Measurements from ENCODE around the gene RAC3.

Gene RAC3

GRCh38 chr17:82007228-82007494 lies 24.3 kb upstream of the RAC3 start:
- H3K9ac ChIP-seq (ENCODE audit: low read length): no peak overlapping the region
- no peaks in the 10 kb centered on the region for H3K9me2 ChIP-seq (ENCODE audit: low read depth, low read length)
- no peak overlapping the region for H2AFZ ChIP-seq (ENCODE audit: low read length)

GRCh38 chr17:82007495-82008257 lies 23.8 kb upstream of the RAC3 start:
- no peak for TF ChIP-seq CTCF (IDR thresholded peaks at IDR 0.05; ENCODE audit: low read length)
- no peak for TF ChIP-seq EZH2 (IDR thresholded peaks at IDR 0.05; ENCODE audit: borderline replicate concordance, low read length)
- Histone ChIP-seq H3K27ac (ENCODE audit: low read depth, low read length, poor library complexity, severe bottlenecking) (no peak overlapping the region), H3K9ac (ENCODE audit: low read length) (no peak overlapping the region), H3F3A (ENCODE audit: insufficient read depth, low read length) (no peaks in the 10 kb centered on the region), H3K79me2 (ENCODE audit: insufficient read depth, low read length) (no peaks in the 10 kb centered on the region), H3K4me2 (ENCODE audit: low read length) (no peak overlapping the region), H2AFZ (ENCODE audit: low read length) (no peak overlapping the region), H3K9me3 (ENCODE audit: low read length) (no peaks in the 10 kb centered on the region), H3K36me3 (ENCODE audit: insufficient read depth, low read length) (no peaks in the 10 kb centered on the region; the same call in 1 of the 2 replicates), H3K9me2 (ENCODE audit: low read depth, low read length) (no peaks in the 10 kb centered on the region), H3K4me3 (ENCODE audit: low read depth, low read length, poor library complexity, severe bottlenecking) (no peak overlapping the region), H3K27me3 (ENCODE audit: insufficient read depth, low read length) (no peaks in the 10 kb centered on the region; the same call in 1 of the 2 replicates), H3K4me1 (ENCODE audit: insufficient read depth, low read length, severe bottlenecking) (no peaks in the 10 kb centered on the region), H4K20me1 (ENCODE audit: insufficient read depth, low read length) (no peaks in the 10 kb centered on the region)

More at GRCh38 chr17:82007228-82007494, 24.3 kb upstream of the RAC3 start:
- Histone ChIP-seq H3F3A (ENCODE audit: insufficient read depth, low read length) (no peaks in the 10 kb centered on the region), H3K9me3 (ENCODE audit: low read length) (no peaks in the 10 kb centered on the region), H3K79me2 (ENCODE audit: insufficient read depth, low read length) (no peaks in the 10 kb centered on the region), H3K36me3 (ENCODE audit: insufficient read depth, low read length) (no peaks in the 10 kb centered on the region; the same call in 1 of the 2 replicates), H3K4me2 (ENCODE audit: low read length) (no peak overlapping the region), H3K4me1 (ENCODE audit: insufficient read depth, low read length, severe bottlenecking) (no peaks in the 10 kb centered on the region), H3K4me3 (ENCODE audit: low read depth, low read length, poor library complexity, severe bottlenecking) (no peak overlapping the region), H3K27ac (ENCODE audit: low read depth, low read length, poor library complexity, severe bottlenecking) (no peak overlapping the region), H3K27me3 (ENCODE audit: insufficient read depth, low read length) (no peaks in the 10 kb centered on the region; the same call in 1 of the 2 replicates), H4K20me1 (ENCODE audit: insufficient read depth, low read length) (no peaks in the 10 kb centered on the region)
- TF ChIP-seq EZH2 (IDR thresholded peaks at IDR 0.05; ENCODE audit: borderline replicate concordance, low read length) (no peak), CTCF (IDR thresholded peaks at IDR 0.05; ENCODE audit: low read length) (no peak)

- no peaks in the 10 kb centered on the region; the same call in 1 of the 2 replicates for H3K36me3 ChIP-seq (ENCODE audit: insufficient read depth, low read length)
- H3K79me2 ChIP-seq (ENCODE audit: insufficient read depth, low read length): no peaks in the 10 kb centered on the region
- no peaks in the 10 kb centered on the region for H4K20me1 ChIP-seq (ENCODE audit: insufficient read depth, low read length)
- H3K4me2 ChIP-seq (ENCODE audit: low read length): no peak overlapping the region
- no peak overlapping the region for H3K4me3 ChIP-seq (ENCODE audit: low read depth, low read length, poor library complexity, severe bottlenecking)
- H3K9ac ChIP-seq (ENCODE audit: low read length): no peak overlapping the region
- no peaks in the 10 kb centered on the region; the same call in 1 of the 2 replicates for H3K27me3 ChIP-seq (ENCODE audit: insufficient read depth, low read length)
- TF ChIP-seq EZH2 (IDR thresholded peaks at IDR 0.05; ENCODE audit: borderline replicate concordance, low read length) (no peak), CTCF (IDR thresholded peaks at IDR 0.05; ENCODE audit: low read length) (no peak)
- no peaks in the 10 kb centered on the region for H3K9me3 ChIP-seq (ENCODE audit: low read length)
- H3K4me1 ChIP-seq (ENCODE audit: insufficient read depth, low read length, severe bottlenecking): no peaks in the 10 kb centered on the region
- no peaks in the 10 kb centered on the region for H3K9me2 ChIP-seq (ENCODE audit: low read depth, low read length)
- no peak overlapping the region for H3K27ac ChIP-seq (ENCODE audit: low read depth, low read length, poor library complexity, severe bottlenecking)
- no peaks in the 10 kb centered on the region for H3F3A ChIP-seq (ENCODE audit: insufficient read depth, low read length)
- no peak overlapping the region for H2AFZ ChIP-seq (ENCODE audit: low read length)
Measured at GRCh38 chr17:82008258-82008940, 23.1 kb upstream of the RAC3 start.

Data from OCI-LY1 (cell line).